Urothelium cell line (cell line): ENCODE data around the gene BCKDHA.
A peak's percentile ranks its signal among the peaks of the same experiment; 100 is the strongest.
"Not testable (repeated sequence)": the region's sequence is repeated elsewhere in the genome, so short reads cannot be mapped to it uniquely, and the experiment has no call there.

Source experiments
- DNase-seq: peaks from one replicate; pipeline ENCODE4 v3.0.0; 2011; ENCODE audit warnings: low spot score, mixed read lengths
- FAIRE-seq: peaks from 2 replicates; lab custom pipeline; 2011; peaks lifted over from hg19 to GRCh38; lab: Jason Lieb, UNC

BCKDHA gene

DNA sequence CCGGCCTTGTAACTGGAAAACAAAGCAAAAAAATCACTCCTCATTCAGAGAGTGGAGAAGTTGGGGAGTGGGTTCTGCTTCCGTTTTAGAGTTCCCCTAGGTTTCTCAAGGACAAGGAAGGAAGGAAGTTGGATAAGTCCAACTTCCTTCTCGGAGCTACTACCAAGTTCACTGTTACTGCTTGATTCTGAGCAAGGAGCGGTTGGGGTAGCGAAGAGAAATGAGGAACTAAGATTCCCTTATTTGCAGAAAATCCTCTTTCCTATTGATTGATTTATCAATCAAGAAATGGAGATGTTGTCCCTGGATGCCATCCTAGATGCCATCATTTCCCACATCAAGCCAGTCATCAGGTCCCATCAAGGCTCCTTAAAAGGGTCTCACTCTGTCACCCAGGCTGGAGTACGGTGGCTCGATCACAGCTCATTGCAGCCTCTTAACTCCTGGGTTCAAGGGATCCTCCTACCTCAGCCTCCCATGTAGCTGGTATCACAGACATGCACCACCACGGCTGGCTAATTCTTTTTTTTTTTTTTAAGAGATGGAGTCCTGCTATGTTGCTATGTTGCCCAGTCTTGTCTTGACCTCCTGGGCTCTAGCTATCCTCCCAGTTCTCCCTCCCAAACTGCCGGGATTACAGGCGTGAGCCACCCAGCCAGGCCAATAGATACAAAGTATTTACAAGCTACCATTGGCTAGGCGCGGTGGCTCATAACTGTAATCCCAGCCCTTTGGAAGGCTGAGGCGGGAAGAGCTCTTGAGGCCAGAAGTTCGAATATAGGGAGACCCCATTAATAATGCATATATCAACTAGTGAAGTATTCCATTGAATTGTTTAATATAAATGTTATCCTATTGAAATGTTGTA, 32.9 kb upstream of the BCKDHA start:
- DNase-seq (no peak), FAIRE-seq (no peak)

DNA sequence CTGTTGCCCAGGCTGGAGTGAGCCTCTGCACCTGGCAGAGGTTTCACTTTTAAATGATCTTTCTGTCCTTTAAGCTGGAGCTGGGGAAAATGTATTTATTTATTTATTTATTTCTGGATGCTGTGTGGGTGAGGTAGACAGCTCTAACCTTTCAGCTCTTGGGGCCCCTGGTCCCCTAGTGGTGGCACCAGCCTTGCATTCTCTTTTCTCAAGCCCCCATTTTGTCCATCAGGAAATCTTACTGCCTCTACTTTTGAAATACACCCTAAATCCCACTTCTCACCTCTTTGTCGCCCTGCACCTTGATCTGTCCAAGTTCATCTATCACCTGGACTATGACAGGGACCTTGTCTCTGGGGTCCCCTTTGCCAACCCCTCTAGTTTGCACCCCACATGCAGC, 31.5 kb upstream of the BCKDHA start:
- FAIRE-seq (no peak), DNase-seq (no peak)

DNA sequence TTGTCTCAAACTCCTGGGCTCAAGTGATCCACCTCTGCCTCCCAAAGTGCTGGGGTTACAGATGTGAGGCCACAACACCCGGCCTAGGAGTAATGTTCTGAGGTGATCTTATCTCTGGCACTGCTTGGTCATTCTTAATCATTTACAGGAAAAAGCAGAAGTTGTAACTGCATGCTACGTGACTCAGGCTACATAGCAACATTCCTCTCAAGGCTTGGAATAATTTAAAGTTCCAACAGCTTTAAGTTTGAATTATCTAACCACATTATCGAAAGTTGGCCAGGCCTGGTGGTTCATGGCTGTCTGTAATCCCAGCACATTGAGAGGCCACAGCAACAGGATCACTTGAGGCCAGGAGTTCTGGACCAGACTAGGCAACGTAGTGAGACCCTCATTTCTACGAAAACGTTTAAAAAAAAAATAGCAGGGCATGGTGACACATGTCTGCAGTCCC, 29.7 kb upstream of the BCKDHA start:
- no peak for DNase-seq
- FAIRE-seq = no peak

DNA sequence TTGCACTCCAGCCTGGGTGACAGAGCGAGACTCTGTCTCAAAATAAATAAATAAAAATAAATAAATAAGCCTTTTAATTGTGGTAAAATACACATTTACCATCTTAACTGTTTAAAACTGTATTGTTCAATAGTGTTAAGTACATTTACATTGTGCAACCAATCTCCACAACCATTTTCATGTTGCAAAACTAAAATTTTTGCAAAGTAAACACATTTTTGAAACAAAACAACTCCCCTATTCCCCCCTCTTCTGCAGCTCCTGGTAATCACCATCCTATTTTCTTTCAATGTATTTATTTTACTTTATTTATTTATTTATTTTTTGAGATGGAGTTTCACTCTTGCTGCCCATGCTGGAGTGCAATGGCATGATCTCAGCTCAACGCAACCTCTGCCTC, 27.8 kb upstream of the BCKDHA start:
- DNase-seq (no peak), FAIRE-seq (no peak)

DNA sequence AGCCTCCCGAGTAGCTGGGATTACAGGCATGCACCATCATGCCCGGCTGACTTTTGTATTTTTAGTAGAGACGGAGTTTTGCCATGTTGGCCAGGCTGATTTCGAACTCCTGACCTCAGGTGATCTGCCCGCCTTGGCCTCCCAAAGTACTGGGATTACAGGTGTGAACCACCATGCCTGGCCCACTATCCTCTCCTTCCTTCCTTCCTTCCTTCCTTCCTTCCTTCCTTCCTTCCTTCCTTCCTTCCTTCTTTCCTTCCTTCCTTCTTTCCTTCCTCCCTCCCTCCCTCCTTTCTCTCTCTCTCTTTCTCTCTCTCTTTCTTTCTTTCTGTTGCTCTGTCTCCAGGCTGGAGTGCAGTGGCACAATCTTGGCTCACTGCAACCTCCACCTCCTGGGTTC, 26.5 kb upstream of the BCKDHA start:
- not testable (repeated sequence) for DNase-seq, FAIRE-seq

DNA sequence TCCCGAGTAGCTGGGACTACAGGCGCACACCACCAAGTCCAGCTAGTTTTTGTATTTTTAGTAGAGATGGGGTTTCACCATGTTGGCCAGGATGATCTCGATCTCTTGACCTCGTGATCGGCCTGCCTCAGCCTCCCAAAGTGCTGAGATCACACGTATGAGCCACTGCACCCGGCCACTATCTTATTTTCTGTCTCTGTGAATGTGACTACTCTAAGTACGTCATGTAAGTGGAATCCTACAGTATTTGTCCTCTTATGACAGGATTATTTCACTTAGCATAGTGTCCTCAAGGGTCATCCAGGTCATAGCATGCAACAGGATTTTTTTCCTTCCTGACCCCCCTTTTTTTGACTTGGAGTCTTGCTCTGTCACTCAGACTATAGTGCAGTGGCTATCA, 26.1 kb upstream of the BCKDHA start:
- DNase-seq (no peak), FAIRE-seq (no peak)

DNA sequence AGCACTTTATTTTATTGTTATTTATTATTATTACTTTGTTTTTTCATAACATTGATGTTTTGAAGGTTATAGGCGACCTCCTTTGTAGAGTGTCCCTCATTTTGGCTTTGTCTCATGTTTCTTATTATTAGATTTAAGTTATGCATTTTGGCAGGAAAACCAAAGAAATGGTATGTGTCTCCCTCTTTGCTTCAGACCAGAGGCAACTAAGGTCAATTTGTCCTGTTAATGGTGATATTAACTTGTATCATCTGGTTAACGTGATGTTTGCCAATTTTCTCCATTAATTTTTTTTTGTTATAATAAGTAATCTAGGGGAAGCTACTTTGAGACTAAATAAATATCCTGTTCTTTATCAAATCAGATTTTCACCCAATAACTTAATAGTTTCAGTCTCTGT, 25.1 kb upstream of the BCKDHA start:
- FAIRE-seq (no peak), DNase-seq (no peak)

DNA sequence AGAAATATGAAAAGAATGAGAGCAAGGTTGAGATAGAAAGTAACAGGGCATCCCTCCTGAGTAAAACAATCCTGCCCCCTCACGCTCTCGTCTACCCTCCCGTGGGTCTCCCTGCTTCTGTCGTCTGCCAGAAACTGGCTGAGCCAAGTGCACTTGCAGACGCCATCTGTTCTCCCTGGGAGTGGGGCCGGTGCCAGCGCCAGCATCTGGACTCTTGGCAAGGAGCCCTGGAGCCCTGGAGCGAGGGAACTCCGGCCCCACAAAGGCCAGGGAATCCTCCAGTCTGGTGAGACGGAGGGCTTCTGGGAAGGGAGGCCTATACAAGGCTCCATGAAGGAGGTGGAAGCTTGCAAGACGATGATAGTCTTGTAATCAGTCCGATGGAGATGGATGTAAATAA, 23.6 kb upstream of the BCKDHA start:
- DNase-seq (peak; percentile 53), FAIRE-seq (no peak)

DNA sequence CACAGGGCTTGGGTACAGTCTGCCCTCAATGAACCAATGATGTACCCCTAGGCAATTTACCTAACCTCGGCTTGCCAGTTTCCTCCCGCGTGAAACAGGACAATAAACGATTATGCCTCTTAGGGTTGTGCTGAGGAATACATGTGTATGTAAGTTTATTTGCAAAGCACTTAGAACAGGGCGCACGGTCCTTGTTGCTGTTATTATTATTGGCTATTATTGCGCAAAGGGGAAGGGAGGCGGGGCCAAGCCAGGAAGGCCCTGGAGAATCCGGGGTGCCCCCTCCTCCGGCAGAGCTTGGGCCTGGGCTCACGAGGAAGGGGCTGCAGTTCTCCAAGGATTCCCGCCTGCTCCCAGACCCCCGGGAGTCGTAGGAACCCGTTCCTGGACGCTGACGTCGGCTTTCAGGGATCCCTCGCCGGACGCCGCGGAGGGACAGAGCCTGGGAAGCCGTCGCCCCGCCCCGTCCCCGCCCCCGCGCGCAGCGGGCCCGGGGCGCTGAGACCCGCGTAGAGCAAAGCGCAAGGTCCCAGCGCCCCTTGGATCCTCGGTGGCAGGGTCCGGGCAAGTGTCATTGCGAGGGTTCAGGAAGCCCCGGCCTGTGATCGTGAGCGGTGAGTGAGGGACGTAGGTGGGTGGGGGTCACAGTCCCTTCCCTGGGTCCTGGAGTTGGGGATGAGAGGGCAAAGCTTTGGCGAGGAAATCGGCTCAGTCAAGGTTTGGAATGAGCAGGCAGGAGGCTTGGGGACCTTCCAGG, 21.2 kb upstream of the BCKDHA start, which contains the start of gene TMEM91:
TSS of gene TMEM91 (plus strand) at position 293 of the 757 bp plus-strand sequence. CDS start 1,777 bp downstream, outside the sequence.
- FAIRE-seq (no peak), DNase-seq (no peak)

DNA sequence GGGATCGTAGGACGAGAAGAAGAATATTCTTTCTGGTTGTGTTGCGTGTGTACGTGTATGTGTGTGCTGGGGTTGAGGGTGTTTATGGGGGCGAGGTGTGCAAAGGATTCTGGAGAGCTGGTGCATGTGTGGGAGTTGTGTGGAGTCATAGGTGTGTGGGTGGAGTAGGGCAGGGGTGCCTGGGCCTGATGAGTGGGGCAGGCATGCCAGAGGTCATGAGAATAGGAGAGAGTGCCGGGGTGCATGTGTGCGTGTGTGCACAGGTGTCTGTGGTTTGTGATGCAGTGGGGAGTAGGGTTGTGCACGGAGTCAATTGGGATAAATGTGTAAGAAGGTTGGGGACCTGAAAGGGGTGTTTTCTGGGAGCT, 20.6 kb upstream of the BCKDHA start:
- FAIRE-seq (no peak), DNase-seq (no peak)

DNA sequence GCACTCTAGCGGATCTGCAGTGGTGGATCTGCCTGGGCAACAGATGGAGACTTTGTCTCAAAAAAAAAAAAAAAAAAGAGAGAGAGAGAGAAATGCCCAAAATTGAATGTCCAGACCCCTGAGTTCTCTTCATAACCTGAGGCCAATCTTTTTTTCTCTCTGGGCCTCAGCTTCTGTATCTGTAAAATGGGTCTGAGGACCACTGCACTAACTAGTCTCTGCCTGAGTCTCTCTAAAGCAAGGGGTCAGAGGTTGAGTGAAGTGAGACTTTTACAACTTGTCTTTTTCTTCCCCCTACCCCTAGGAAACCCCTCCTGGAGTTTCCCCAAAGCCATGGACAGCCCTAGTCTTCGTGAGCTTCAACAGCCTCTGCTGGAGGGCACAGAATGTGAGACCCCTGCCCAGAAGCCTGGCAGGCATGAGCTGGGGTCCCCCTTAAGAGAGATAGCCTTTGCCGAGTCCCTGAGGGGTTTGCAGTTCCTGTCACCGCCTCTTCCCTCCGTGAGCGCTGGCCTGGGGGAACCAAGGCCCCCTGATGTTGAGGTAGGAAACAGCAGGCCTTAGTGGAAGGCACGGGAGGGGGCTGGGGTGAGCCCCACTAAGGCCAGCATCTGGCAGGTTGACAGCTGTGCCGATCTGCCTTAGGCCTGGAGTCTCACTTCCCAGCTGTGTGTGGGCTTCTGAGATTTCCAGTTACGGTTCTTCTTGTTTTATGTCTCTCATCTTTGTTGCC, 19.5 kb upstream of the BCKDHA start:
- DNase-seq = no peak
- FAIRE-seq = no peak

DNA sequence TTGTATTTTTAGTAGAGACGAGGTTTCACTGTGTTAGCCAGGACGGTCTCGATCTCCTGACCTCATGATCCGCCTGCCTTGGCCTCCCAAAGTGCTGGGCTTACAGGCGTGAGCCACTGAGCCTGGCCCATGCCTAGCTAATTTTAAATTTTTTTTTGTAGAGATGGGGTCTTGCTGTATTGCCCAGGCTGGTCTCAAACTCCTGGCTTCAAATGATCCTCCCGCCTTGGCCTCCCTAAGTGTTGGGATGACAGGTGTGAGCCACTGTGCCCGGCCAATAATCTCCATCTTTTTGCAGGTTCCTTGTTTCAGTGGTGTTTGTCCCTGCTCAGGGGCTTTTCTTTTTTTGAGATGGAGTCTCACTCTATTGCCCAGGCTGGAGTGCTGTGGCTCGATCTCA, 16.1 kb upstream of the BCKDHA start:
- FAIRE-seq, DNase-seq: not testable (repeated sequence)

DNA sequence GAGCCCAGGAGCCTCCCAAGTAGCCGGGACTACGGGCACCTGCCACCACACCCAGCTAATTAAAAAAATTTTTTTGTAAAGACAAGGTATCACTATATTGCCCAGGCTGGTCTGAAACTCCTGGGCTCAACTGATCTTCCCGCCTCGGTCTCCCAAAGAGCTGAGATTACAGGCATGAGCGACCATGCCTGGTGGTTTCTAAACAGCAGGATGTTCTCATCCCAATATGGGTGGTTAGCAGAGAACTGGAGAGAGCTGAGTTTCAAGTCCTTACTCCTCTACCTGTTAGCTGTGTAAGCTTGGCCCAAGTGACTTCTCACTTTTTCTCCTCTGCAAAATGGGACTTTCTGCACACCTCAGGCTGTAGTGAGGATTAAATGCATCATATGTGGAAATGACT, 13.3 kb upstream of the BCKDHA start:
- no peak for FAIRE-seq
- no peak for DNase-seq

DNA sequence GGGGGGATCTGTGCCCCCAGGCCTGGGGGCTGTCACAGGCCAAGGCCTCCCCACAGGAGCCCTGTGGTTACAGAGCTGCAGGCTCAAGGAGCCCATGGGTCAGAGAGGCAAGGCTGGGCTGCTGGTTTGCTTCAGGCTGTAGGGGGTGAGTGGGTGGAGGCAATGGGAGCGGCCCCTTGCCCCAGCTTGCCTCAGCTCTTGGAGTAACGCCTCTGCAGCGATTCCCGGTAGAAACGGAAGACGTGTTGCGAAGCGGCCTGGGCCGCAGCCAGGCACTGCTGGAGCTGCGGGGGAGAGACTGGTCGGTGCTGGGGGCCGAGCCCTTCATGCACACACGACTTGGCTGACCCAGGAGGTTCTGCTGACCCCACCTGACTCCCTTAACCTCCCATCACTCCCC, 11.2 kb upstream of the BCKDHA start:
- DNase-seq (no peak), FAIRE-seq (no peak)

DNA sequence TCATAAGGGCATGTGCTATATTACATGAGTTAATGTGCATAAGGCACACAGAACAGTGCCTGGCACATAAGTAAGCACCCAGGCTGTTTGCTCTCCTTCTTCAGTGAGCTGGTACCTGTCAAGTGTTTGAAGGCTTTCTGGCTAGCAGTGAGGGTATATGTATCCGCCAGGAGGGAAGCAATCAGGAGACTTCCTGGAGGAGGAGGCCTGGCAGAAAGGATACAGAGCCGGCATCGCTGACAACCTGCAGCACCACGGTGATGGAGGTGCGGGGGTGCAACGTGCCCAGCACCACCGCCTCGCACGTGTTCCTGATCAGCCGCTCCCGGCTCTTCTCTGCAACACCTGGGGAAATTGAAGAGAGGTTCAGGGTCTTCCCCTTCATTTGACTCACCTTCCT, 6.0 kb upstream of the BCKDHA start:
- DNase-seq = no peak
- no peak for FAIRE-seq

DNA sequence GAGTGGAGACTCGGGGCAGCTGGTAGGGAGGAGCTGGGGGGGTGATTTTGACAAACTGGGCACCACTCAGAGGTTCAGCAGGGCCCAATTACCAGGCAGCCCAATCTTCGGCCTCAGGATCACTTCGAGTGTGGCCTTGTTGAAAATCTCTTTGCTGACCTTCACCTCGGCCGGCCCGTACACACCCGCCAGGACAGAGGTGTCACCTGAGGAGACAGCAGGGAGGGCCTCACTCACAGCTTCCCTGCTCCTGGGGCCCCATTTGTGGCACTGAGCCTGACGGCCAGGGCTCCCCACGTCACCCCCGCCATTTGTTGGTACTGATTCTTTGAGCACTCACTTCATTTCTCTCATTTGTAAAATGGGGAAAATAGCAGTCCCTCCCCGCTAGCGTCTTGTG, 4.8 kb upstream of the BCKDHA start:
- no peak for FAIRE-seq
- no peak for DNase-seq

DNA sequence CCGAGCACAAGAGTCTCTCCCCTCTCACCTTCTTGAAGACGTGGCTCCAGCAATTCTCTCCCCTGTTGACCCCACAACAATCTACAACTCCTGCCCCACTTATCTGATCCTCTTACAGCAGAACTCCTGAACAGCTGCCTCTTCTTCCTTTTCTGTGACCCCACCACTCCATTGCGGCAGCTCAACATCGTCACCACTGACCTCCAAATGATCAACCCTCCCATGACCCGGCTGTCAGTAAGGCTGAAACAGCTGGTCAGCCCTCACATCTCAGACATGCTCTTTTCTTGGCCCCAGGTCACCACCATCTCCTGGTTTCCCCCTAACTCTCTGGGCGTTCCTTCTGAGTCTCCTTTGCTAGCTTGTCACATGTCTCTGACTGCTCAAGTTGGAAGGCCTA, 2.3 kb upstream of the BCKDHA start:
- no peak for DNase-seq

DNA sequence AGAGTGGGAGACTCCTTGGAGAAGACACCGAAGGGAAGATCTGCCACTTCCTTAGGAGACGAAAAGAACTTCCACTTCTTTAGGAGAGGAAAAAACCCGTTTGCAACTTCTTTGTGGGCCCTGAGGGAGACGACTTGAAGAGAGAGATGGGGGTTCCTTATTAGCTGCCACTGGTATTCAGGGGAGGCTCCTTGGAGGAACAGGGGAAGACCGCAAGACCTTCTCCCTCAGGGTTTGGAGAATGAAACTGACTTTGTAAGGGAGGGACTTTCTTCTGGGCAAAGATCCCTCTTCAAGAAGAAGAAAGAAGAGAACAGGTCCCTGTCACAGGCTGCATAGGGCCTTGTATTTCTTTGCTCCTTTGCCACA, 416 bp downstream of the BCKDHA start:
- DNase-seq = no peak
- no peak for FAIRE-seq

More for the DNA sequence above, 2.3 kb upstream of the BCKDHA start:
- no peak for FAIRE-seq

DNA sequence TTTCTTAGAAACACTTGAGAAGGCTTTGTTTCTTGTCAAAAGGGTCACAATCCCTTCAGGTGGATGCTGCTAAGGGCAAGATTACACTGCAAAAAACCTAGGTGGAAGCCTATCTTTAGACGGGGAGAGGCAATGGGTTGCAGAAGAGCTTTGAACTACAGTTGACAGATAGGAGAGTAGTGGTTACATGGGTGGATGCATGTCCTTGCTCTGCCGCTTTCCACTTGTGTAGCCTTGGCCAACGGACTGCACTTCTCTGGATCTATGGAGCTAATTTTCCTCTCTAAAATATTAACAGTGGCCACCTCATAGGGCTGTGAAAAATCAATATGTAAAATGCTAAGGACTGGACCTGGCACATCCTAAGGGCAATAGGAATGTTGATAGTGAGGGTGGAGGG, 980 bp downstream of the BCKDHA start:
- DNase-seq (no peak), FAIRE-seq (no peak)

DNA sequence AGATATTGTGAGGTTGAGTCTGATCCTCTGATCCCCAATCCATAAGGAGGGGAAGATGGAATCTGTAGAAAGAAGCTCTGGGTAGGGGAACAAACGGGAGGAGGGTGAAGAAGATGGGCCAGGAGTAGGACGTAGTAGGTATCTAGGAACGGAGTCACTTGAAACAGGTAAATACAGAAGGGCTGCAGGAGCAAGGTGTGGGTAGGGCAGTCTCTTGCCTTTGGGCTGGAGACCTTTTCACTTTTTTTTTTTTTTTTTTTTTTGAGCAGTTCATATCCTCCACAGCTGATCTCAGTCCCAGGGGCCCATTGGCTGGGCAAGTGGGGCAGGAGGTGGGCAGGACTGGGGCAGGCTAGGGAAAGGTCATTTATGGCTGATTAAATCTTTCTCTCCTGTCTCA, 1.5 kb downstream of the BCKDHA start:
- no peak for FAIRE-seq
- no peak for DNase-seq

DNA sequence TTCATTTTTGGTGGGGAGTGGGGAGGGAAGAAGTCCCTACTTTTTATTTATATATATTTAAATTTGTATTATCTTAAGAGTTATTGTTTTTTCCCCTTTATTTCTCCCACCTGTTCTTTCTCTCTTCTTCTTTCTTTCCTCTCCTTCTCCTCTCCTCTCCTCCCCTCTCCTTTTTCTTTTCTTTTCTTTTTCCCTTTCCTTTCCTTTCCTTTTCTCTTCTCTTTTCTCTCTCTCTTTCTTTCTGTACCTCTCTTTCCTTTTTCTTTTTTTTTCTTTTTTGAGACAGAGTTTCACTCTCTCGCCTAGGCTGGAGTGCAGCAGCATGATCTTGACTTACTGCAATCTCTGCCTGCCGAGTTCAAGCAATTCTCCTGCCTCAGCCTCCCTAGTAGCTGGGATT, 1.9 kb downstream of the BCKDHA start:
- no peak for FAIRE-seq
- no peak for DNase-seq
